K562 (cell line): Measurements from ENCODE around the gene LRRC37B. TPM values are rescaled to one million over a fixed set of nuclear protein-coding genes. Genes with fewer than 3 reads are reported as not detected.

Source experiments
- ATAC-seq: fragments of 200-7000 bp; cut with Tn5 transposase; 3 replicates; pipeline ENCODE4 v1.9.1; 2020; ENCODE audit warnings: moderate library complexity
- BruUV-seq: library from RNA; stranded (reverse); fragments of 400-500 nt; replicated peaks from 2 replicates; lab custom pipeline; 2021; lab: Mats Ljungman, UMichigan
- CTCF ChIA-PET: fragments of 300-600 bp; formaldehyde crosslinking; extraction: SDS; loops from one replicate; lab custom pipeline; 2021; ENCODE audit warnings: low intra/inter-chr PET ratio; lab: Yijun Ruan, JAX
- POLR2A ChIA-PET: fragments of 300-600, 350-650 bp; sonication (Branson Sonifier 250); formaldehyde crosslinking; extraction: SDS; loops from one replicate; lab custom pipeline; 2021; ENCODE audit warnings: antibody characterized with exemption, inconsistent platforms; lab: Yijun Ruan, JAX
- DNase-seq, 4 experiments: peaks; one replicate each; pipeline versions ENCODE4 v3.0.0 to v3.0.0-alpha.2; 2011 to 2018; ENCODE audit warnings: low spot score in 3 of 4, mixed read lengths in 3 of 4; ENCODE audit errors: extremely low read depth in 1 of 4
- FAIRE-seq: peaks from 2 replicates; lab custom pipeline; 2011; peaks lifted over from hg19 to GRCh38; lab: Jason Lieb, UNC
- H2AFZ ChIP-seq: 2 replicates; pipeline ENCODE4 v1.6.0; 2011; ENCODE audit warnings: low read depth, low read length, control low read depth, inconsistent platforms
- H3K27ac ChIP-seq: fragments of 200-600 bp; 3 replicates; pipeline ENCODE4 v1.8.0; 2011; ENCODE audit warnings: low read depth, mild to moderate bottlenecking, control low read depth, inconsistent platforms, low read length, moderate library complexity, mixed read lengths; ENCODE audit errors: extremely low read depth
- H3K27me3 ChIP-seq, 2 experiments: fragments of 300-600 bp in 1 of 2; 2 replicates in 1 of 2; 3 replicates in 1 of 2; pipeline versions ENCODE4 v1.6.0 to v1.8.0; 2011; ENCODE audit warnings: inconsistent platforms in 2 of 2, low read length in 2 of 2, mild to moderate bottlenecking in 1 of 2, mixed read lengths in 1 of 2, moderate library complexity in 1 of 2; ENCODE audit not compliant: control insufficient read depth in 2 of 2, insufficient read depth in 2 of 2
- H3K36me3 ChIP-seq: fragments of 300-600 bp; 3 replicates; pipeline ENCODE4 v1.8.0; 2011; ENCODE audit warnings: mild to moderate bottlenecking, low read length, inconsistent platforms; ENCODE audit not compliant: control insufficient read depth, insufficient read depth
- H3K4me1 ChIP-seq, 2 experiments: fragments of 200-600 bp in 1 of 2; replicated peaks in 1 of 2; 2 replicates in 1 of 2; 3 replicates in 1 of 2; pipeline versions ENCODE4 v1.5.1 to v1.8.0; 2011; ENCODE audit warnings: inconsistent platforms in 2 of 2, low read length in 2 of 2, mild to moderate bottlenecking in 1 of 2, mixed read lengths in 1 of 2, moderate library complexity in 1 of 2; ENCODE audit not compliant: control insufficient read depth in 2 of 2, insufficient read depth in 2 of 2
- H3K4me2 ChIP-seq: 2 replicates; pipeline ENCODE4 v1.6.1; 2011; ENCODE audit warnings: low read length, control low read depth, inconsistent platforms, mixed read lengths; ENCODE audit not compliant: insufficient read depth
- H3K4me3 ChIP-seq: fragments of 200-600 bp; sonication (generic), shearing (Covaris generic); 2 replicates; pipeline ENCODE4 v1.5.1; 2016; ENCODE audit warnings: control low read depth, inconsistent platforms
- H3K79me2 ChIP-seq: fragments of 200-600 bp; 3 replicates; pipeline ENCODE4 v1.8.0; 2011; ENCODE audit warnings: low read length, inconsistent platforms; ENCODE audit not compliant: control insufficient read depth, insufficient read depth
- H3K9ac ChIP-seq, 2 experiments: 2 replicates each; pipeline versions ENCODE4 v1.6.0 to v1.6.1; 2011; ENCODE audit warnings: low read depth in 2 of 2, low read length in 2 of 2, control low read depth in 1 of 2, inconsistent platforms in 1 of 2, mild to moderate bottlenecking in 1 of 2, mixed read lengths in 1 of 2; ENCODE audit not compliant: insufficient read depth in 1 of 2
- H3K9me1 ChIP-seq: one replicate; pipeline ENCODE4 v1.6.0; 2011; ENCODE audit warnings: inconsistent platforms, mild to moderate bottlenecking, low read length, moderate library complexity; ENCODE audit not compliant: control insufficient read depth, insufficient read depth
- H3K9me3 ChIP-seq: replicated peaks from 2 replicates; pipeline ENCODE4 v1.5.1; 2011; ENCODE audit warnings: low read depth, low read length, inconsistent platforms; ENCODE audit not compliant: control insufficient read depth, insufficient read depth
- H4K20me1 ChIP-seq: replicated peaks from 2 replicates; pipeline ENCODE4 v1.6.1; 2011; ENCODE audit warnings: low read length, inconsistent platforms, mixed read lengths; ENCODE audit not compliant: control insufficient read depth, insufficient read depth
- ATF6 ChIP-seq: sonication (generic); formaldehyde crosslinking; IDR thresholded peaks from 2 replicates; pipeline ENCODE4 v1.4.0; 2020; ENCODE audit warnings: mild to moderate bottlenecking, missing genetic modification reagents
- CTCF ChIP-seq, 3 experiments: IDR thresholded peaks in 2 of 3; conservative IDR thresholded peaks in 1 of 3; 2 replicates each; pipeline ENCODE4 v1.5.1; 2011 to 2012; ENCODE audit warnings: low read length in 3 of 3, mild to moderate bottlenecking in 3 of 3, control low read depth in 2 of 3, improper control_type of control experiment in 1 of 3, inconsistent platforms in 1 of 3, low read depth in 1 of 3, mixed read lengths in 1 of 3, moderate library complexity in 1 of 3; ENCODE audit not compliant: insufficient read depth in 2 of 3
- E2F8 ChIP-seq: fragments of 450-650 bp; IDR thresholded peaks from 2 replicates; pipeline ENCODE4 v1.7.1; 2018; ENCODE audit warnings: mild to moderate bottlenecking, low read depth; ENCODE audit not compliant: partially characterized antibody
- FIP1L1 ChIP-seq: fragments of 200-400 bp; formaldehyde crosslinking; IDR thresholded peaks from 2 replicates; pipeline ENCODE4 v1.6.1; 2018; ENCODE audit warnings: mild to moderate bottlenecking, low read depth, low read length; ENCODE audit not compliant: poor library complexity, severe bottlenecking
- FOXK2 ChIP-seq, 2 experiments: fragments of 450-650 bp; IDR thresholded peaks in 1 of 2; conservative IDR thresholded peaks in 1 of 2; 2 replicates each; pipeline ENCODE4 v1.6.1; 2016; ENCODE audit warnings: low read depth in 2 of 2, mild to moderate bottlenecking in 1 of 2
- MTA1 ChIP-seq: fragments of 450-650 bp; IDR thresholded peaks from 2 replicates; pipeline ENCODE4 v1.6.1; 2017; ENCODE audit warnings: borderline replicate concordance
- POU5F1 ChIP-seq: fragments of 150-350 bp; IDR thresholded peaks from 2 replicates; pipeline ENCODE4 v1.6.1; 2014; ENCODE audit warnings: borderline replicate concordance, low read length, low read depth, mild to moderate bottlenecking; ENCODE audit not compliant: partially characterized antibody
- PPARD ChIP-seq: fragments of 250-450 bp; sonication (Bioruptor Pico); IDR thresholded peaks from 2 replicates; pipeline ENCODE4 v1.8.0; 2022; ENCODE audit warnings: inconsistent platforms, mild to moderate bottlenecking, moderate library complexity
- SAFB ChIP-seq: fragments of 200-400 bp; formaldehyde crosslinking; IDR thresholded peaks from 2 replicates; pipeline ENCODE4 v1.6.1; 2017; ENCODE audit warnings: low read depth, low read length, borderline replicate concordance
- SP1 ChIP-seq: sonication (generic); formaldehyde crosslinking; IDR thresholded peaks from 2 replicates; pipeline ENCODE4 v1.8.1; 2022; ENCODE audit warnings: mild to moderate bottlenecking, missing genetic modification reagents
- SPI1 ChIP-seq: IDR thresholded peaks from 2 replicates; pipeline ENCODE4 v1.6.1; 2011; ENCODE audit warnings: low read depth, low read length, control low read depth, borderline replicate concordance
- ZBTB26 ChIP-seq: fragments of 450-650 bp; formaldehyde crosslinking; IDR thresholded peaks from 2 replicates; pipeline ENCODE4 v1.4.0; 2022; ENCODE audit warnings: missing genetic modification characterization
- ZNF263 ChIP-seq: sonication (generic); formaldehyde crosslinking; IDR thresholded peaks from 2 replicates; pipeline ENCODE4 v1.8.0; 2022; ENCODE audit warnings: mild to moderate bottlenecking, missing genetic modification reagents, borderline replicate concordance
- WGBS: fragments of 100-300 bp; shearing (Covaris generic); methylation state at CpG from one replicate; pipeline ENCODE4 v1.1.6; 2016; ENCODE audit warnings: low coverage, mixed read lengths; ENCODE audit not compliant: insufficient coverage; ENCODE audit errors: missing lambda C conversion rate; 5-methylcytosine and 5-hydroxymethylcytosine counted together
- in situ Hi-C: fragments of 300-500 bp; cut with MboI; formaldehyde crosslinking; loops from 4 replicates; pipeline ENCODE4 v1.15.0; 2018; ENCODE audit warnings: inconsistent platforms, mixed read lengths
- intact Hi-C: fragments of 100-400 bp; cut with micrococcal nuclease; formaldehyde crosslinking; loops from 2 replicates; pipeline ENCODE4 v1.14.2; 2022
- polyA plus RNA-seq, 8 experiments: library from polyadenylated mRNA; depleted of rRNA in 4 of 8; stranded (reverse) in 5 of 8; unstranded in 3 of 8; fragments of >200 nt; fragmentation: Nextera tagmentation in 2 of 8; fragmentation: Illumina TruSeq in 1 of 8; extraction: Ambion mirVana in 2 of 8; extraction: Trizol in 1 of 8; gene quantifications; 2 replicates each; pipeline versions ENCODE4 v1.2.1 to v1.2.3, GENCODE V29; 2011 to 2014; ENCODE audit warnings: inconsistent platforms in 1 of 8, missing spikeins in 1 of 8
- total RNA-seq, 7 experiments: library from RNA; depleted of rRNA in 6 of 7; stranded (reverse); fragments of >200 nt in 6 of 7; fragmentation: Illumina TruSeq in 2 of 7; extraction: Trizol in 2 of 7; gene quantifications; 2 replicates each; pipeline versions ENCODE4 v1.2.1 to v1.2.3, GENCODE V29; 2011 to 2021; ENCODE audit warnings: low replicate concordance in 1 of 7

LRRC37B gene
- total and polyA plus RNA-seq, 9 of the 15 experiments (the other 6 are each of a cell fraction or from before 2014, with no cell fraction given): 2.7 to 19.8 (median 12.4) TPM

GRCh38 chr17:32015245-32016013, 8.2 kb downstream of the LRRC37B start:
- H3K27me3 ChIP-seq: no peaks in the 10 kb centered on the region
- no peak overlapping the region for H3K4me2 ChIP-seq
- WGBS: 73% methylated on average over 9 of the region's 9 CpGs
- FAIRE-seq (no peak), DNase-seq (no peak), ATAC-seq (no peak)
- in situ Hi-C loops (no loop called here), intact Hi-C loops (no loop called here)
- H3K4me3 ChIP-seq: no peak overlapping the region
- H4K20me1 ChIP-seq: no peaks in the 10 kb centered on the region
- peaks cover 17% of the 10 kb centered on the region; the same call in 1 of the 3 replicates for H3K79me2 ChIP-seq
- POLR2A ChIA-PET: no interaction called here
- H3K27ac ChIP-seq: no peak overlapping the region
- peaks cover 17% of the 10 kb centered on the region; the same call in 1 of the 3 replicates for H3K36me3 ChIP-seq
- H2AFZ ChIP-seq: no peak overlapping the region
- no TSS peak for BruUV-seq
- no peak overlapping the region for H3K9ac ChIP-seq
- H3K4me1 ChIP-seq: no peaks in the 10 kb centered on the region
- no peaks in the 10 kb centered on the region for H3K9me3 ChIP-seq
- no peaks in the 10 kb centered on the region for H3K9me1 ChIP-seq
- CTCF ChIA-PET: no interaction called here
- TF ChIP-seq POU5F1: no peak
- no peak for TF ChIP-seq ZNF263
- TF ChIP-seq PPARD (CRISPR knock-in tag): no peak
- TF ChIP-seq SP1: no peak
- TF ChIP-seq MTA1: no peak
- TF ChIP-seq ZBTB26 (CRISPR knock-in tag): no peak
- TF ChIP-seq ATF6 (CRISPR knock-in tag): no peak
- TF ChIP-seq FIP1L1: no peak
- no peak for TF ChIP-seq FOXK2 (conservative IDR thresholded peaks at IDR 0.05 in 1 of 2, IDR thresholded peaks at IDR 0.05 in 1 of 2; ENCODE audit: low read depth in 2 of 2)
- no peak for TF ChIP-seq SPI1
- no peak for TF ChIP-seq CTCF (IDR thresholded peaks at IDR 0.05 in 2 of 3, conservative IDR thresholded peaks at IDR 0.05 in 1 of 3; ENCODE audit: insufficient read depth in 2 of 3, low read depth in 1 of 3, low read length in 3 of 3)
- TF ChIP-seq E2F8: no peak
- no peak for TF ChIP-seq SAFB
